H1 (cell line): ENCODE data around the gene EXD3. TPM values are rescaled to one million over a fixed set of nuclear protein-coding genes. Genes with fewer than 3 reads are reported as not detected.

Experiments used
- ASH2L ChIP-seq: fragments of 200-600, 300-600 bp; sonication (generic); IDR thresholded peaks from one replicate; pipeline ENCODE4 v1.7.1; 2017; ENCODE audit warnings: low read length
- KDM5A ChIP-seq: fragments of 200-600 bp; IDR thresholded peaks from 2 replicates; pipeline ENCODE4 v1.7.1; 2012; ENCODE audit warnings: mild to moderate bottlenecking, low read length, inconsistent platforms, mixed read lengths
- POLR2AphosphoS5 ChIP-seq: IDR thresholded peaks from 2 replicates; pipeline ENCODE4 v1.6.1; 2011; ENCODE audit warnings: low read depth, low read length
- TEAD4 ChIP-seq: IDR thresholded peaks from 2 replicates; pipeline ENCODE4 v1.6.1; 2012; ENCODE audit warnings: low read depth, low read length, inconsistent platforms, mixed read lengths
- polyA plus RNA-seq, 7 experiments: library from polyadenylated mRNA; depleted of rRNA in 3 of 7; stranded (reverse) in 5 of 7; unstranded in 2 of 7; fragments of >200 nt in 5 of 7; fragments of 200-250 nt in 2 of 7; gene quantifications; 1 replicate in 5 of 7; 2 replicates in 1 of 7; 4 replicates in 1 of 7; pipeline versions ENCODE4 v1.2.1 to v1.2.3, GENCODE V29; 2011 to 2013; ENCODE audit warnings: missing spikeins in 2 of 7, mixed read lengths in 2 of 7
- total RNA-seq: library from RNA; stranded (reverse); fragmentation: NEBNext Ultra II Directional; extraction: Animal tissue kit (Norgen Biotek cat#: 25700); gene quantifications from 2 replicates; pipeline ENCODE4 v1.2.1, GENCODE V29; 2021
- TF ChIP-seq, protein P1 (sequence below), 3 experiments: IDR thresholded peaks; 1 replicate in 2 of 3; 2 replicates in 1 of 3; pipeline versions ENCODE4 v1.5.1 to v1.6.1; 2011; ENCODE audit warnings: low read length in 3 of 3, mild to moderate bottlenecking in 3 of 3, inconsistent platforms in 2 of 3, low read depth in 1 of 3, moderate library complexity in 1 of 3; ENCODE audit not compliant: insufficient read depth in 1 of 3; ENCODE audit errors: control extremely low read depth in 1 of 3

Gene EXD3
- total and polyA plus RNA-seq, 2 of the 8 experiments (the other 6 are each of a cell fraction or from before 2014, with no cell fraction given): 7.2 to 9.4 TPM

GRCh38 chr9:137278721-137279711 lies 143.9 kb downstream of the EXD3 start (continued):
- TF ChIP-seq, protein P1, sequence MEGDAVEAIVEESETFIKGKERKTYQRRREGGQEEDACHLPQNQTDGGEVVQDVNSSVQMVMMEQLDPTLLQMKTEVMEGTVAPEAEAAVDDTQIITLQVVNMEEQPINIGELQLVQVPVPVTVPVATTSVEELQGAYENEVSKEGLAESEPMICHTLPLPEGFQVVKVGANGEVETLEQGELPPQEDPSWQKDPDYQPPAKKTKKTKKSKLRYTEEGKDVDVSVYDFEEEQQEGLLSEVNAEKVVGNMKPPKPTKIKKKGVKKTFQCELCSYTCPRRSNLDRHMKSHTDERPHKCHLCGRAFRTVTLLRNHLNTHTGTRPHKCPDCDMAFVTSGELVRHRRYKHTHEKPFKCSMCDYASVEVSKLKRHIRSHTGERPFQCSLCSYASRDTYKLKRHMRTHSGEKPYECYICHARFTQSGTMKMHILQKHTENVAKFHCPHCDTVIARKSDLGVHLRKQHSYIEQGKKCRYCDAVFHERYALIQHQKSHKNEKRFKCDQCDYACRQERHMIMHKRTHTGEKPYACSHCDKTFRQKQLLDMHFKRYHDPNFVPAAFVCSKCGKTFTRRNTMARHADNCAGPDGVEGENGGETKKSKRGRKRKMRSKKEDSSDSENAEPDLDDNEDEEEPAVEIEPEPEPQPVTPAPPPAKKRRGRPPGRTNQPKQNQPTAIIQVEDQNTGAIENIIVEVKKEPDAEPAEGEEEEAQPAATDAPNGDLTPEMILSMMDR (IDR thresholded peaks at IDR 0.05; ENCODE audit: control extremely low read depth in 1 of 3, insufficient read depth in 1 of 3, low read depth in 1 of 3, low read length in 3 of 3): 0 out of 4 replicates have a peak, but pooled peaks of 1 of the 3 experiments have one; percentile 17
- TF ChIP-seq ASH2L (no peak), POLR2AphosphoS5 (no peak), KDM5A (no peak), TEAD4 (no peak)
